Astrocyte of the spinal cord (primary cell): ENCODE results near the gene MAP3K6.
A peak's percentile ranks its signal among the peaks of the same experiment; 100 is the strongest.

Experiments used
- DNase-seq: peaks from one replicate; pipeline ENCODE4 v3.0.0; 2011; ENCODE audit warnings: low read depth, low spot score
- H3K4me3 ChIP-seq: 2 replicates; pipeline ENCODE4 v1.5.1; 2011; ENCODE audit warnings: low read depth, mild to moderate bottlenecking, low read length, moderate library complexity
- CTCF ChIP-seq: IDR thresholded peaks from 2 replicates; pipeline ENCODE4 v1.5.1; 2012; ENCODE audit warnings: low read depth, mild to moderate bottlenecking, low read length, inconsistent platforms
- in situ Hi-C: cut with HindIII; loops from 2 replicates; pipeline ENCODE4 v1.10.0; 2017; ENCODE audit warnings: low sequenced_read_pairs

MAP3K6 gene

DNA sequence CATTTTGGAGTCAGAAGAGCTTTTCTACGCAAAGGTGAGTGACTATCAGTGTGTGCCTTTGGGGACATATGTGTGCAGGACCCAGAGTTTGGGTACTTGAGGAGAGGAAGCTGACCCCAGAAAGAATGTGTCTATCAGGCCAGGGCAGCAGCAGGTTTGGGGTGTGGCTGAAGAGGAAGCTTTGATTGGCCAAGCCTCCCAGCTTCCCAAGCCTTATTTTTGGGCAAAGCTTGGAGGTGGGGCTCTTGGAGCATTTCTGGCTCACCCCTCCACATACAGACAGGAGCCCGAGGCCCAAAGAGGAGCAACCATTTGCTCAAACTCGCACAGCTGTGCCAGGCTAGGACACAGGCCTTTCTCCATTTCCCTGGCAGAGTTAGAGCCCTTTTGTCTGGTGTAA, 30.3 kb upstream of the MAP3K6 start:
- in situ Hi-C loops: no loop called here
- H3K4me3 ChIP-seq: no peak overlapping the region
- no peak for TF ChIP-seq CTCF

GRCh38 chr1:27395441-27396195, 28.9 kb upstream of the MAP3K6 start:
- H3K4me3 ChIP-seq: no peak overlapping the region
- in situ Hi-C loops: no loop called here
- peak; percentile 53 for DNase-seq
- peak; percentile 97 for TF ChIP-seq CTCF

More for the DNA sequence above, 30.3 kb upstream of the MAP3K6 start:
- DNase-seq: no peak

DNA sequence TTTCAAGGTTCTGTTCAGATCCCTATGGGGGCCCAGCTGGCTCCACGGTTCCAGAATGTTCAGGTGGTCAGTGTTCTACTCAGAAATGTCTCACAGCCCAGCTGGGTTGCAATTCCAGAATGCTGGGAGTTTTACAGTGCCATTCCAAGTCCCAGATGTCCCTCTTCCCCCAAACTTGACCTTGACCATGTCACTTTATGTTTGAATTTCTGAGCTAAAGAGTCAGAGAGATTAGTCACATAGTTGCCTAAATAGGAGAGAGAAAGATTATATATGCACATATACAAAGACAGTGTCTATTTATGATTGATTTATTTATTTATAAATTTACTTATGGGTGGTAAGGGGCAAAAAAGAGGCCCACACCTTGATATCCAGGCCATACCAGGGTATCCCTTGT, 28.2 kb upstream of the MAP3K6 start:
- no peak for DNase-seq
- no peak overlapping the region for H3K4me3 ChIP-seq
- TF ChIP-seq CTCF: no peak
- in situ Hi-C loops: no loop called here

DNA sequence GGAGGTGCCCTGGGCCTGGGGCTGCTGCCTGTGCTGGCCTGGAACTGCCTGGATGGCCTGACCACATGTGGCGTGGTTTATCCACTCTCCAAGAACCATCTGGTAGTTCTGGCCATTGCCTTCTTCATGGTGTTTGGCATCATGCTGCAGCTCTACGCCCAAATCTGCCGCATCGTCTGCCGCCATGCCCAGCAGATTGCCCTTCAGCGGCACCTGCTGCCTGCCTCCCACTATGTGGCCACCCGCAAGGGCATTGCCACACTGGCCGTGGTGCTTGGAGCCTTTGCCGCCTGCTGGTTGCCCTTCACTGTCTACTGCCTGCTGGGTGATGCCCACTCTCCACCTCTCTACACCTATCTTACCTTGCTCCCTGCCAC, 27.5 kb upstream of the MAP3K6 start:
- no peak for DNase-seq
- in situ Hi-C loops: no loop called here

GRCh38 chr1:27393641-27394281, 27.0 kb upstream of the MAP3K6 start:
- in situ Hi-C loops: no loop called here
- no peak overlapping the region for H3K4me3 ChIP-seq
- TF ChIP-seq CTCF: no peak
- no peak for DNase-seq

More for the DNA sequence above, 27.5 kb upstream of the MAP3K6 start:
- no peak for TF ChIP-seq CTCF
- no peak overlapping the region for H3K4me3 ChIP-seq

- in situ Hi-C loops: no loop called here
- no peak for DNase-seq
- peak; percentile 41 for TF ChIP-seq CTCF
- peak overlapping the region; percentile 69 for H3K4me3 ChIP-seq
These were observed 26.2 kb upstream of the MAP3K6 start for GRCh38 chr1:27392778-27393635.
